Measurements from ENCODE around the gene PIGU.
"Not testable (repeated sequence)": the region's sequence is repeated elsewhere in the genome, so short reads cannot be mapped to it uniquely, and the experiment has no call there.

PIGU gene

GRCh38 chr20:34536798-34537394 is 140.0 kb downstream of the PIGU start:
- FAIRE-seq (no peak), DNase-seq (ENCODE audit: low spot score) (no peak)

GRCh38 chr20:34535857-34536256 is 141.0 kb downstream of the PIGU start:
- FAIRE-seq (no peak), DNase-seq (ENCODE audit: low spot score) (no peak)

- DNase-seq (ENCODE audit: low spot score), result no peak
Observed at GRCh38 chr20:34535301-34535840, 141.5 kb downstream of the PIGU start.

GRCh38 chr20:34534391-34535165 is 142.3 kb downstream of the PIGU start:
- FAIRE-seq, result no peak
- DNase-seq (ENCODE audit: low spot score), result no peak

More at GRCh38 chr20:34535301-34535840, 141.5 kb downstream of the PIGU start:
- FAIRE-seq, result no peak

GRCh38 chr20:34532756-34533155 is 144.1 kb downstream of the PIGU start:
- FAIRE-seq (no peak), DNase-seq (ENCODE audit: low spot score) (no peak)

GRCh38 chr20:34532320-34532719 is 144.6 kb downstream of the PIGU start:
- no peak for FAIRE-seq
- DNase-seq (ENCODE audit: low spot score), result no peak

- FAIRE-seq (peak; percentile 5), DNase-seq (ENCODE audit: low spot score) (no peak)
Observed at GRCh38 chr20:34531608-34532265, 145.2 kb downstream of the PIGU start.

- no peak for FAIRE-seq
Observed at GRCh38 chr20:34530342-34530741, 146.6 kb downstream of the PIGU start.

GRCh38 chr20:34529742-34530141 is 147.2 kb downstream of the PIGU start:
- no peak for DNase-seq (ENCODE audit: low spot score)
- no peak for FAIRE-seq

More at GRCh38 chr20:34530342-34530741, 146.6 kb downstream of the PIGU start:
- DNase-seq (ENCODE audit: low spot score), result no peak

- FAIRE-seq (no peak), DNase-seq (ENCODE audit: low spot score) (no peak)
Observed at GRCh38 chr20:34528921-34529297, 148.0 kb downstream of the PIGU start.

GRCh38 chr20:34527016-34527415 is 149.9 kb downstream of the PIGU start:
- no peak for DNase-seq (ENCODE audit: low spot score)
- no peak for FAIRE-seq

- FAIRE-seq, result no peak
Observed at GRCh38 chr20:34526466-34526865, 150.4 kb downstream of the PIGU start.

GRCh38 chr20:34525709-34526416 is 151.0 kb downstream of the PIGU start:
- FAIRE-seq, result peak; percentile 90
- DNase-seq (ENCODE audit: low spot score), result peak; percentile 97

More at GRCh38 chr20:34526466-34526865, 150.4 kb downstream of the PIGU start:
- no peak for DNase-seq (ENCODE audit: low spot score)

- FAIRE-seq, result no peak
- no peak for DNase-seq (ENCODE audit: low spot score)
Observed at GRCh38 chr20:34525342-34525708, 151.6 kb downstream of the PIGU start.

GRCh38 chr20:34524426-34524825 is 152.5 kb downstream of the PIGU start:
- FAIRE-seq (no peak), DNase-seq (ENCODE audit: low spot score) (no peak)

GRCh38 chr20:34522969-34523871 is 153.7 kb downstream of the PIGU start:
- FAIRE-seq (no peak), DNase-seq (ENCODE audit: low spot score) (peak; percentile 31)

GRCh38 chr20:34519841-34520240 is 157.1 kb downstream of the PIGU start:
- FAIRE-seq; DNase-seq (ENCODE audit: low spot score): not testable (repeated sequence)

- DNase-seq (ENCODE audit: low spot score); FAIRE-seq: not testable (repeated sequence)
Observed at GRCh38 chr20:34518863-34519262, 158.0 kb downstream of the PIGU start.

GRCh38 chr20:34517114-34517505 is 159.8 kb downstream of the PIGU start:
- no peak for DNase-seq (ENCODE audit: low spot score)
- no peak for FAIRE-seq

Data from urothelium cell line (cell line).